H1 (cell line): ENCODE data around the gene ZKSCAN8. TPM values are rescaled to one million over a fixed set of nuclear protein-coding genes. Genes with fewer than 3 reads are reported as not detected.

Source experiments
- CTCF ChIA-PET: fragments of 300-600 bp; sonication (Branson Sonifier 250); formaldehyde crosslinking; loops from one replicate; lab custom pipeline; 2021; ENCODE audit not compliant: partially characterized antibody; lab: Charles Lee
- POLR2A ChIA-PET: fragments of 300-600 bp; sonication (Branson Sonifier 250); formaldehyde crosslinking; loops from one replicate; lab custom pipeline; 2021; ENCODE audit warnings: inconsistent platforms; ENCODE audit not compliant: partially characterized antibody; lab: Charles Lee
- DNase-seq, 2 experiments: peaks; one replicate each; pipeline versions ENCODE4 v3.0.0 to v3.0.0-alpha.2; 2010 to 2022; ENCODE audit warnings: low spot score in 2 of 2, low read depth in 1 of 2, mixed read lengths in 1 of 2
- FAIRE-seq: peaks from 2 replicates; lab custom pipeline; 2011; peaks lifted over from hg19 to GRCh38; lab: Jason Lieb, UNC
- H2AFZ ChIP-seq: 2 replicates; pipeline ENCODE4 v1.8.1; 2012; ENCODE audit warnings: low read length, inconsistent platforms
- H2AK5ac ChIP-seq: 2 replicates; pipeline ENCODE4 v1.6.1; 2013; ENCODE audit warnings: low read depth, low read length
- H2BK120ac ChIP-seq: replicated peaks from 2 replicates; pipeline ENCODE3; 2013; ENCODE audit warnings: low read depth, low read length, inconsistent platforms
- H2BK12ac ChIP-seq: 2 replicates; pipeline ENCODE4 v1.6.1; 2013; ENCODE audit warnings: low read depth, low read length
- H2BK15ac ChIP-seq: 2 replicates; pipeline ENCODE4 v1.6.1; 2013; ENCODE audit warnings: low read length
- H2BK20ac ChIP-seq: 2 replicates; pipeline ENCODE4 v1.6.1; 2013; ENCODE audit warnings: low read length
- H2BK5ac ChIP-seq: 2 replicates; pipeline ENCODE4 v1.6.1; 2013; ENCODE audit warnings: low read depth, low read length
- H3K14ac ChIP-seq: 2 replicates; pipeline ENCODE4 v1.6.1; 2013; ENCODE audit warnings: inconsistent platforms; ENCODE audit not compliant: insufficient read length
- H3K18ac ChIP-seq: 2 replicates; pipeline ENCODE4 v1.6.1; 2013; ENCODE audit warnings: low read length; ENCODE audit errors: extremely low read depth
- H3K23ac ChIP-seq: 2 replicates; pipeline ENCODE4 v1.6.1; 2013; ENCODE audit warnings: inconsistent platforms; ENCODE audit not compliant: insufficient read length
- H3K23me2 ChIP-seq: 2 replicates; pipeline ENCODE4 v1.6.1; 2013; ENCODE audit warnings: low read depth, low read length
- H3K27ac ChIP-seq: 2 replicates; pipeline ENCODE4 v1.6.1; 2011; ENCODE audit warnings: low read depth, low read length, inconsistent platforms
- H3K27me3 ChIP-seq, 4 experiments: replicated peaks in 1 of 4; 1 replicate in 1 of 4; 2 replicates in 3 of 4; pipeline versions ENCODE4 v1.6.1 to v1.8.1; 2011 to 2013; ENCODE audit warnings: low read length in 3 of 4, mild to moderate bottlenecking in 3 of 4, inconsistent platforms in 2 of 4, mixed read lengths in 2 of 4, moderate library complexity in 1 of 4; ENCODE audit not compliant: control insufficient read depth in 3 of 4, insufficient read depth in 3 of 4; ENCODE audit errors: extremely low read depth in 1 of 4
- H3K36me3 ChIP-seq, 4 experiments: 2 replicates each; pipeline versions ENCODE4 v1.6.1 to v1.8.1; 2011 to 2013; ENCODE audit warnings: mild to moderate bottlenecking in 4 of 4, low read length in 3 of 4, moderate library complexity in 2 of 4, control low read depth in 1 of 4, inconsistent platforms in 1 of 4; ENCODE audit not compliant: insufficient read depth in 4 of 4, control insufficient read depth in 2 of 4
- H3K4ac ChIP-seq: replicated peaks from 2 replicates; pipeline ENCODE3; 2013; ENCODE audit warnings: low read length, low read depth, mixed read lengths, inconsistent platforms; ENCODE audit not compliant: insufficient read length
- H3K4me1 ChIP-seq, 4 experiments: replicated peaks in 1 of 4; 1 replicate in 1 of 4; 2 replicates in 3 of 4; pipeline versions ENCODE4 v1.6.1 to v1.8.1; 2011 to 2013; ENCODE audit warnings: low read length in 3 of 4, inconsistent platforms in 2 of 4, mixed read lengths in 1 of 4; ENCODE audit not compliant: insufficient read depth in 4 of 4, control insufficient read depth in 3 of 4
- H3K4me2 ChIP-seq, 2 experiments: 2 replicates each; pipeline versions ENCODE4 v1.6.1 to v1.8.1; 2011 to 2013; ENCODE audit warnings: low read depth in 2 of 2, low read length in 2 of 2, control low read depth in 1 of 2, inconsistent platforms in 1 of 2, mild to moderate bottlenecking in 1 of 2; ENCODE audit not compliant: insufficient read depth in 1 of 2
- H3K4me3 ChIP-seq, 4 experiments: fragments of 200-600, 300-600 bp in 1 of 4; sonication (generic), shearing (Covaris generic), sonication (Bioruptor Twin) in 1 of 4; 2 replicates each; pipeline versions ENCODE4 v1.5.1 to v1.8.1; 2011 to 2016; ENCODE audit warnings: low read length in 4 of 4, low read depth in 3 of 4, control low read depth in 2 of 4, inconsistent platforms in 2 of 4, mild to moderate bottlenecking in 2 of 4, mixed read lengths in 1 of 4, moderate library complexity in 1 of 4; ENCODE audit not compliant: insufficient read depth in 2 of 4; ENCODE audit errors: extremely low read depth in 1 of 4
- H3K56ac ChIP-seq: replicated peaks from 2 replicates; pipeline ENCODE3; 2013; ENCODE audit warnings: low read depth, mild to moderate bottlenecking, mixed read lengths, low read length, inconsistent platforms; ENCODE audit not compliant: insufficient read length
- H3K79me1 ChIP-seq: 2 replicates; pipeline ENCODE4 v1.6.1; 2013; ENCODE audit warnings: low read depth, low read length, control low read depth
- H3K79me2 ChIP-seq, 2 experiments: 2 replicates each; pipeline versions ENCODE4 v1.6.1 to v1.8.1; 2012 to 2013; ENCODE audit warnings: low read length in 2 of 2, mild to moderate bottlenecking in 2 of 2, inconsistent platforms in 1 of 2; ENCODE audit not compliant: insufficient read depth in 2 of 2, control insufficient read depth in 1 of 2
- H3K9ac ChIP-seq, 4 experiments: replicated peaks in 1 of 4; 1 replicate in 1 of 4; 2 replicates in 3 of 4; pipeline versions ENCODE4 v1.6.1 to v1.8.1; 2011 to 2013; ENCODE audit warnings: low read depth in 3 of 4, low read length in 3 of 4, control low read depth in 2 of 4, mild to moderate bottlenecking in 2 of 4, moderate library complexity in 2 of 4, inconsistent platforms in 1 of 4; ENCODE audit errors: extremely low read depth in 1 of 4
- H3K9me3 ChIP-seq, 2 experiments: 2 replicates each; pipeline versions ENCODE4 v1.6.1 to v1.8.1; 2012 to 2013; ENCODE audit warnings: mild to moderate bottlenecking in 2 of 2, moderate library complexity in 2 of 2, control low read depth in 1 of 2, inconsistent platforms in 1 of 2, low read depth in 1 of 2, low read length in 1 of 2, mixed read lengths in 1 of 2; ENCODE audit not compliant: insufficient read depth in 2 of 2
- H4K20me1 ChIP-seq, 2 experiments: replicated peaks in 1 of 2; 2 replicates each; pipeline versions ENCODE3 to v1.8.1; 2011 to 2013; ENCODE audit warnings: inconsistent platforms in 2 of 2, low read length in 2 of 2, mild to moderate bottlenecking in 1 of 2; ENCODE audit not compliant: insufficient read depth in 2 of 2, control insufficient read depth in 1 of 2
- H4K5ac ChIP-seq: 2 replicates; pipeline ENCODE4 v1.6.1; 2013; ENCODE audit warnings: low read length, low read depth, mixed read lengths, inconsistent platforms; ENCODE audit not compliant: insufficient read length
- H4K8ac ChIP-seq: 2 replicates; pipeline ENCODE4 v1.8.0; 2013; ENCODE audit warnings: mild to moderate bottlenecking, moderate library complexity, low read length, inconsistent platforms; ENCODE audit not compliant: insufficient read depth; ENCODE audit errors: extremely low read depth
- H4K91ac ChIP-seq: replicated peaks from 2 replicates; pipeline ENCODE3; 2013; ENCODE audit warnings: low read length, mixed read lengths, inconsistent platforms; ENCODE audit not compliant: insufficient read length
- BCL11A ChIP-seq, 2 experiments: IDR thresholded peaks; one replicate each; pipeline ENCODE4 v1.6.1; 2011; ENCODE audit warnings: low read depth in 2 of 2, low read length in 2 of 2, mild to moderate bottlenecking in 2 of 2
- CBX8 ChIP-seq: fragments of 300-800, 300-1000 bp; sonication (generic); IDR thresholded peaks from 2 replicates; pipeline ENCODE4 v1.7.1; 2016; ENCODE audit warnings: low read depth, low read length, borderline replicate concordance
- CHD2 ChIP-seq: IDR thresholded peaks from 2 replicates; pipeline ENCODE4 v1.6.1; 2012; ENCODE audit warnings: low read length, improper control_type of control experiment
- NANOG ChIP-seq: IDR thresholded peaks from 2 replicates; pipeline ENCODE4 v1.6.1; 2011; ENCODE audit warnings: low read length, low read depth, mild to moderate bottlenecking, inconsistent platforms; ENCODE audit not compliant: insufficient read depth, poor library complexity, severe bottlenecking
- RBBP5 ChIP-seq: IDR thresholded peaks from 2 replicates; pipeline ENCODE4 v1.7.1; 2012; ENCODE audit warnings: low read depth, mild to moderate bottlenecking, inconsistent platforms, low read length, moderate library complexity, borderline replicate concordance
- SIX5 ChIP-seq: IDR thresholded peaks from 2 replicates; pipeline ENCODE4 v1.6.1; 2011; ENCODE audit warnings: mild to moderate bottlenecking, low read depth, low read length
- TAF1 ChIP-seq: IDR thresholded peaks from 2 replicates; pipeline ENCODE4 v1.6.1; 2011; ENCODE audit warnings: mild to moderate bottlenecking, low read depth, low read length
- TCF12 ChIP-seq: IDR thresholded peaks from 2 replicates; pipeline ENCODE4 v1.6.1; 2011; ENCODE audit warnings: low read depth, mild to moderate bottlenecking, low read length
- WGBS, 2 experiments: shearing (Covaris generic) in 1 of 2; methylation state at CpG; one replicate each; pipeline versions ENCODE4 v1.1.6 to v1.1.7; 2013 to 2015; ENCODE audit warnings: low lambda C conversion rate in 2 of 2, mixed read lengths in 2 of 2, inconsistent platforms in 1 of 2, low coverage in 1 of 2, missing lambda C conversion rate in 1 of 2; ENCODE audit not compliant: insufficient replicate concordance in 2 of 2, insufficient coverage in 1 of 2, insufficient read length in 1 of 2; ENCODE audit errors: extremely low coverage in 1 of 2, missing lambda C conversion rate in 1 of 2; 5-methylcytosine and 5-hydroxymethylcytosine counted together
- polyA plus RNA-seq, 7 experiments: library from polyadenylated mRNA; depleted of rRNA in 3 of 7; stranded (reverse) in 5 of 7; unstranded in 2 of 7; fragments of >200 nt in 5 of 7; fragments of 200-250 nt in 2 of 7; gene quantifications; 1 replicate in 5 of 7; 2 replicates in 1 of 7; 4 replicates in 1 of 7; pipeline versions ENCODE4 v1.2.1 to v1.2.3, GENCODE V29; 2011 to 2013; ENCODE audit warnings: missing spikeins in 2 of 7, mixed read lengths in 2 of 7
- total RNA-seq: library from RNA; stranded (reverse); fragmentation: NEBNext Ultra II Directional; extraction: Animal tissue kit (Norgen Biotek cat#: 25700); gene quantifications from 2 replicates; pipeline ENCODE4 v1.2.1, GENCODE V29; 2021
- TF ChIP-seq, protein P1 (sequence below): IDR thresholded peaks from 2 replicates; pipeline ENCODE4 v1.6.1; 2012; ENCODE audit warnings: inconsistent platforms

Gene ZKSCAN8
- total and polyA plus RNA-seq, 2 of the 8 experiments (the other 6 are each of a cell fraction or from before 2014, with no cell fraction given): 10.7 to 24.1 TPM

- Histone ChIP-seq H3K79me1 (no peaks in the 10 kb centered on the region), H4K5ac (no peak overlapping the region), H3K23me2 (no peaks in the 10 kb centered on the region), H3K36me3 (0 out of 8 replicates have a peak, but pooled peaks cover 0 to 4% (median 0%) of the 10 kb centered on the region in 4 experiments), H3K56ac (no peak overlapping the region), H3K4me1 (no peaks in the 10 kb centered on the region), H4K8ac (no peak overlapping the region), H3K14ac (no peak overlapping the region), H3K4ac (no peak overlapping the region), H3K18ac (no peak overlapping the region), H2BK12ac (no peak overlapping the region), H3K9ac (no peak overlapping the region), H2BK120ac (no peak overlapping the region), H2AK5ac (no peak overlapping the region), H3K9me3 (no peaks in the 10 kb centered on the region), H2BK5ac (no peak overlapping the region), H2AFZ (no peak overlapping the region), H2BK20ac (no peak overlapping the region), H2BK15ac (no peak overlapping the region), H4K91ac (no peak overlapping the region), H3K4me3 (no peak overlapping the region), H3K27me3 (peaks cover 0 to 2% (median 0%) of the 10 kb centered on the region in 4 experiments; a peak in 2 of 7 replicates), H3K4me2 (no peak overlapping the region), H3K27ac (no peak overlapping the region), H3K79me2 (no peaks in the 10 kb centered on the region), H3K23ac (no peak overlapping the region), H4K20me1 (no peaks in the 10 kb centered on the region)
- ChIA-PET CTCF (interaction anchor here (0.9 to 1.0 kb wide), 2 partner anchors 9 to 114 kb away, joined by 3 to 4 read pairs; no protein-coding TSS in a partner anchor), POLR2A (no interaction called here)
- FAIRE-seq: no peak
- DNase-seq: no peak
- WGBS, 2 experiments: 74% methylated on average over 1 of the region's 1 CpG; no CpG with 5 or more reads in 1 of the 2 experiments
- no peak for TF ChIP-seq NANOG
- no peak for TF ChIP-seq TCF12
- TF ChIP-seq RBBP5: no peak
- TF ChIP-seq CBX8: no peak
- no peak for TF ChIP-seq BCL11A (IDR thresholded peaks at IDR 0.05; ENCODE audit: low read depth in 2 of 2, low read length in 2 of 2)
- TF ChIP-seq SIX5: no peak
- no peak for TF ChIP-seq TAF1
- TF ChIP-seq, protein P1, sequence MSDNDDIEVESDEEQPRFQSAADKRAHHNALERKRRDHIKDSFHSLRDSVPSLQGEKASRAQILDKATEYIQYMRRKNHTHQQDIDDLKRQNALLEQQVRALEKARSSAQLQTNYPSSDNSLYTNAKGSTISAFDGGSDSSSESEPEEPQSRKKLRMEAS: no peak
- no peak for TF ChIP-seq CHD2
These were observed 26.2 kb downstream of the ZKSCAN8 start for GRCh38 chr6:28167926-28168325.
